ENCODE measurements around the gene NOS1AP. TPM values are rescaled to one million over a fixed set of nuclear protein-coding genes. Genes with fewer than 3 reads are reported as not detected.

NOS1AP gene
- polyA plus RNA-seq, 1 of the 3 experiments (the other 2 are of a cell fraction), result 0.03 TPM

- Histone ChIP-seq H3K9me2 (no peaks in the 10 kb centered on the region), H3K4me2 (no peak overlapping the region), H3K9ac (no peak overlapping the region), H3K79me2 (ENCODE audit: insufficient read depth) (no peaks in the 10 kb centered on the region), H4K20me1 (ENCODE audit: insufficient read depth) (no peaks in the 10 kb centered on the region), H3K4me1 (ENCODE audit: control insufficient read depth in 1 of 2, insufficient read depth in 2 of 2, low read depth in 1 of 2, low read length in 1 of 2) (no peaks in the 10 kb centered on the region; a peak in 1 of 4 replicates), H3K36me3 (replicated peaks in 1 of 2; ENCODE audit: control insufficient read depth in 1 of 2, insufficient read depth in 2 of 2, low read length in 1 of 2) (no peaks in the 10 kb centered on the region), H3F3A (replicated peaks; ENCODE audit: insufficient read depth) (no peaks in the 10 kb centered on the region), H2AFZ (ENCODE audit: low read depth) (no peak overlapping the region), H3K27me3 (ENCODE audit: insufficient read depth) (no peaks in the 10 kb centered on the region), H3K27ac (ENCODE audit: low read depth in 2 of 2, low read length in 1 of 2) (no peak overlapping the region), H3K9me3 (no peaks in the 10 kb centered on the region), H3K4me3 (ENCODE audit: low read depth in 2 of 2, low read length in 1 of 2) (no peak overlapping the region)
- DNase-seq, result no peak
- TF ChIP-seq SIN3A (IDR thresholded peaks at IDR 0.05; ENCODE audit: borderline replicate concordance, low read depth, low read length) (no peak), TAF1 (IDR thresholded peaks at IDR 0.05; ENCODE audit: borderline replicate concordance, low read depth, low read length) (no peak), TCF12 (IDR thresholded peaks at IDR 0.05) (no peak), ZBTB33 (IDR thresholded peaks at IDR 0.05; ENCODE audit: borderline replicate concordance, low read depth) (no peak)
- CTCF ChIA-PET, result interaction anchor here (0.7 kb wide), 1 partner anchor 39 kb away, joined by 4 read pairs; no protein-coding TSS in a partner anchor
- POLR2A ChIA-PET, result no interaction called here
- 26% methylated on average over 2 of the region's 2 CpGs for WGBS (ENCODE audit: low lambda C conversion rate)
These were observed 25.2 kb downstream of the NOS1AP start for GRCh38 chr1:162094723-162095122.

- DNase-seq, result no peak
- ChIA-PET CTCF (no interaction called here), POLR2A (no interaction called here)
- Histone ChIP-seq H3K79me2 (ENCODE audit: insufficient read depth) (no peaks in the 10 kb centered on the region), H2AFZ (ENCODE audit: low read depth) (no peak overlapping the region), H3K27ac (ENCODE audit: low read depth in 2 of 2, low read length in 1 of 2) (no peak overlapping the region), H4K20me1 (ENCODE audit: insufficient read depth) (no peaks in the 10 kb centered on the region), H3K9me3 (no peaks in the 10 kb centered on the region), H3K36me3 (replicated peaks in 1 of 2; ENCODE audit: control insufficient read depth in 1 of 2, insufficient read depth in 2 of 2, low read length in 1 of 2) (no peaks in the 10 kb centered on the region), H3F3A (replicated peaks; ENCODE audit: insufficient read depth) (no peaks in the 10 kb centered on the region), H3K4me2 (no peak overlapping the region), H3K27me3 (ENCODE audit: insufficient read depth) (no peaks in the 10 kb centered on the region; the same call in 1 of the 2 replicates), H3K4me3 (ENCODE audit: low read depth in 2 of 2, low read length in 1 of 2) (no peak overlapping the region), H3K9ac (no peak overlapping the region), H3K9me2 (no peaks in the 10 kb centered on the region), H3K4me1 (ENCODE audit: control insufficient read depth in 1 of 2, insufficient read depth in 2 of 2, low read depth in 1 of 2, low read length in 1 of 2) (no peaks in the 10 kb centered on the region)
- WGBS (ENCODE audit: low lambda C conversion rate), result 41% methylated on average over 3 of the region's 3 CpGs
- no peak for TF ChIP-seq CTCF (IDR thresholded peaks at IDR 0.05)
- no peak for TF ChIP-seq TCF12 (IDR thresholded peaks at IDR 0.05)
- no peak for TF ChIP-seq FOSL2 (IDR thresholded peaks at IDR 0.05; ENCODE audit: borderline replicate concordance, low read depth)
- TF ChIP-seq MEF2A (IDR thresholded peaks at IDR 0.05; ENCODE audit: borderline replicate concordance, low read depth), result no peak
- TF ChIP-seq JUND (IDR thresholded peaks at IDR 0.05), result no peak
- TF ChIP-seq EZH2phosphoT487 (IDR thresholded peaks at IDR 0.05; ENCODE audit: borderline replicate concordance, low read depth), result no peak
- TF ChIP-seq TEAD4 (IDR thresholded peaks at IDR 0.05; ENCODE audit: borderline replicate concordance, insufficient read depth), result no peak
- no peak for TF ChIP-seq TAF1 (IDR thresholded peaks at IDR 0.05; ENCODE audit: borderline replicate concordance, low read depth, low read length)
- no peak for TF ChIP-seq USF2 (IDR thresholded peaks at IDR 0.05; ENCODE audit: borderline replicate concordance, low read depth, low read length)
- TF ChIP-seq ZBTB33 (IDR thresholded peaks at IDR 0.05; ENCODE audit: borderline replicate concordance, low read depth), result no peak
These were observed 38.4 kb downstream of the NOS1AP start for GRCh38 chr1:162107911-162108310.

Measured in SK-N-SH (cell line).